Panc1 (cell line): ENCODE results near the gene PRPF40B. TPM values are rescaled to one million over a fixed set of nuclear protein-coding genes. Genes with fewer than 3 reads are reported as not detected.

ENCODE experiments used
- ATAC-seq: fragments of 200-7000 bp; cut with Tn5 transposase; 2 replicates; pipeline ENCODE4 v1.9.1; 2020; ENCODE audit warnings: mild to moderate bottlenecking, moderate library complexity
- BruUV-seq: library from RNA; stranded (reverse); fragments of 400-500 nt; replicated peaks from 2 replicates; lab custom pipeline; 2021; lab: Mats Ljungman, UMichigan
- CTCF ChIA-PET: fragments of 300-600 bp; sonication (Branson Sonifier 250); formaldehyde crosslinking; loops from one replicate; lab custom pipeline; 2022; ENCODE audit warnings: antibody characterized with exemption; lab: Charles Lee
- POLR2A ChIA-PET: fragments of 300-600 bp; sonication (Branson Sonifier 250); formaldehyde crosslinking; loops from one replicate; lab custom pipeline; 2022; ENCODE audit warnings: antibody characterized with exemption; lab: Charles Lee
- DNase-seq: peaks from one replicate; pipeline ENCODE4 v3.0.0-alpha.2; 2010; ENCODE audit warnings: low read depth, low spot score
- H3K27ac ChIP-seq: 2 replicates; pipeline ENCODE4 v1.5.1; 2011; ENCODE audit warnings: mild to moderate bottlenecking, low read length, inconsistent platforms
- H3K27me3 ChIP-seq: fragments of 200-500 bp; sonication (Bioruptor generic); 2 replicates; pipeline ENCODE4 v1.6.0; 2014; ENCODE audit warnings: low read length, inconsistent platforms; ENCODE audit not compliant: control insufficient read depth, insufficient read depth
- H3K36me3 ChIP-seq: fragments of 200-500 bp; sonication (Bioruptor generic); 2 replicates; pipeline ENCODE4 v1.5.1; 2014; ENCODE audit warnings: inconsistent platforms, mild to moderate bottlenecking, low read length, moderate library complexity; ENCODE audit not compliant: control insufficient read depth, insufficient read depth
- H3K4me1 ChIP-seq: 2 replicates; pipeline ENCODE4 v1.5.1; 2011; ENCODE audit warnings: inconsistent platforms, mild to moderate bottlenecking, low read length, moderate library complexity; ENCODE audit not compliant: control insufficient read depth, insufficient read depth
- H3K4me3 ChIP-seq, 2 experiments: 2 replicates each; pipeline ENCODE4 v1.5.1; 2011 to 2012; ENCODE audit warnings: low read depth in 2 of 2, low read length in 2 of 2, mild to moderate bottlenecking in 2 of 2, inconsistent platforms in 1 of 2, moderate library complexity in 1 of 2
- H3K9me3 ChIP-seq: fragments of 200-500 bp; sonication (Bioruptor generic); 2 replicates; pipeline ENCODE4 v1.5.1; 2014; ENCODE audit warnings: low read depth, mild to moderate bottlenecking, inconsistent platforms, low read length, moderate library complexity; ENCODE audit not compliant: control insufficient read depth, insufficient read depth
- POLR2AphosphoS5 ChIP-seq: IDR thresholded peaks from 2 replicates; pipeline ENCODE4 v1.6.1; 2012; ENCODE audit warnings: mild to moderate bottlenecking, low read depth, low read length, moderate library complexity
- SIN3A ChIP-seq: IDR thresholded peaks from 2 replicates; pipeline ENCODE4 v1.6.1; 2012; ENCODE audit warnings: low read depth, mild to moderate bottlenecking, low read length, moderate library complexity, borderline replicate concordance; ENCODE audit not compliant: insufficient read depth
- TCF7L2 ChIP-seq: IDR thresholded peaks from 2 replicates; pipeline ENCODE4 v1.6.1; 2011; ENCODE audit warnings: mild to moderate bottlenecking, low read depth, low read length, inconsistent platforms
- in situ Hi-C: cut with HindIII; loops from 2 replicates; pipeline ENCODE4 v1.10.0; 2016; ENCODE audit warnings: low sequenced_read_pairs, low pct_unique_long_range_greater_than_20kb
- intact Hi-C: fragments of 100-400 bp; cut with micrococcal nuclease; formaldehyde crosslinking; loops from one replicate; pipeline ENCODE4 v1.10.0; 2022; ENCODE audit not compliant: unreplicated experiment
- total RNA-seq: library from RNA; stranded (reverse); gene quantifications from one replicate; pipeline ENCODE4 v1.2.1, GENCODE V29; 2021; ENCODE audit not compliant: unreplicated experiment
- TF ChIP-seq, protein P1 (sequence below), 2 experiments: IDR thresholded peaks; 2 replicates each; pipeline ENCODE4 v1.6.1; 2011 to 2012; ENCODE audit warnings: low read depth in 2 of 2, control low read depth in 1 of 2, low read length in 1 of 2, mild to moderate bottlenecking in 1 of 2, moderate library complexity in 1 of 2; ENCODE audit not compliant: insufficient read depth in 1 of 2
- TF ChIP-seq, protein P2 (sequence below): fragments of 450-650 bp; IDR thresholded peaks from 2 replicates; pipeline ENCODE4 v1.5.1; 2017; ENCODE audit warnings: mild to moderate bottlenecking

Gene PRPF40B
- total RNA-seq, 1 experiment from 2014 or later, result 26.3 TPM

DNA sequence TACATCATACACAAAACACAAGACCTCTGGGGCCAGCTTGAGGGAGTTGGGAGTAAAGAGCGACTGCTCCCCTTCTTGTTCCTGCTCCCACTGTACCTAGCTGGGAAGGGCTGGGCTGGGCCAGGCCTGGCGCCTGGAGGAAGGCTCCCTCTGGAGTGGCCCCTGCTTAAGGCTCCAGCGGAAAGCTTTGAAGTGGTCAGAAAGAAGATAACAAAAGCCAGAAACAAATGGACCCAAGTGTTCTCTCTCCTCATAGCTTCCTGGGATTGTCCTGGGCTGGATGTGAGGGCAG lies 25.3 kb downstream of the PRPF40B start:
- DNase-seq (no peak), ATAC-seq (no peak)
- peaks cover 3% of the 10 kb centered on the region; the same call in 1 of the 2 replicates for H3K4me1 ChIP-seq
- CTCF ChIA-PET, result interaction anchor here (1.0 to 1.4 kb wide), 2 partner anchors 93 to 192 kb away, joined by 3 read pairs; partner anchors contain the start of gene TMBIM6
- H3K9me3 ChIP-seq, result no peaks in the 10 kb centered on the region
- no peaks in the 10 kb centered on the region for H3K27me3 ChIP-seq
- intact Hi-C loops, result loop anchor here (10.0 kb wide), 1 partner anchor 96 kb away; the partner anchor contains the start of gene TMBIM6
- H3K4me3 ChIP-seq, result no peak overlapping the region
- TF ChIP-seq, protein P1, sequence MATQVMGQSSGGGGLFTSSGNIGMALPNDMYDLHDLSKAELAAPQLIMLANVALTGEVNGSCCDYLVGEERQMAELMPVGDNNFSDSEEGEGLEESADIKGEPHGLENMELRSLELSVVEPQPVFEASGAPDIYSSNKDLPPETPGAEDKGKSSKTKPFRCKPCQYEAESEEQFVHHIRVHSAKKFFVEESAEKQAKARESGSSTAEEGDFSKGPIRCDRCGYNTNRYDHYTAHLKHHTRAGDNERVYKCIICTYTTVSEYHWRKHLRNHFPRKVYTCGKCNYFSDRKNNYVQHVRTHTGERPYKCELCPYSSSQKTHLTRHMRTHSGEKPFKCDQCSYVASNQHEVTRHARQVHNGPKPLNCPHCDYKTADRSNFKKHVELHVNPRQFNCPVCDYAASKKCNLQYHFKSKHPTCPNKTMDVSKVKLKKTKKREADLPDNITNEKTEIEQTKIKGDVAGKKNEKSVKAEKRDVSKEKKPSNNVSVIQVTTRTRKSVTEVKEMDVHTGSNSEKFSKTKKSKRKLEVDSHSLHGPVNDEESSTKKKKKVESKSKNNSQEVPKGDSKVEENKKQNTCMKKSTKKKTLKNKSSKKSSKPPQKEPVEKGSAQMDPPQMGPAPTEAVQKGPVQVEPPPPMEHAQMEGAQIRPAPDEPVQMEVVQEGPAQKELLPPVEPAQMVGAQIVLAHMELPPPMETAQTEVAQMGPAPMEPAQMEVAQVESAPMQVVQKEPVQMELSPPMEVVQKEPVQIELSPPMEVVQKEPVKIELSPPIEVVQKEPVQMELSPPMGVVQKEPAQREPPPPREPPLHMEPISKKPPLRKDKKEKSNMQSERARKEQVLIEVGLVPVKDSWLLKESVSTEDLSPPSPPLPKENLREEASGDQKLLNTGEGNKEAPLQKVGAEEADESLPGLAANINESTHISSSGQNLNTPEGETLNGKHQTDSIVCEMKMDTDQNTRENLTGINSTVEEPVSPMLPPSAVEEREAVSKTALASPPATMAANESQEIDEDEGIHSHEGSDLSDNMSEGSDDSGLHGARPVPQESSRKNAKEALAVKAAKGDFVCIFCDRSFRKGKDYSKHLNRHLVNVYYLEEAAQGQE (IDR thresholded peaks at IDR 0.05; ENCODE audit: insufficient read depth in 1 of 2, low read depth in 2 of 2, low read length in 1 of 2), result no peak
- TF ChIP-seq POLR2AphosphoS5 (no peak), SIN3A (no peak), TCF7L2 (no peak)
- TF ChIP-seq, protein P2, sequence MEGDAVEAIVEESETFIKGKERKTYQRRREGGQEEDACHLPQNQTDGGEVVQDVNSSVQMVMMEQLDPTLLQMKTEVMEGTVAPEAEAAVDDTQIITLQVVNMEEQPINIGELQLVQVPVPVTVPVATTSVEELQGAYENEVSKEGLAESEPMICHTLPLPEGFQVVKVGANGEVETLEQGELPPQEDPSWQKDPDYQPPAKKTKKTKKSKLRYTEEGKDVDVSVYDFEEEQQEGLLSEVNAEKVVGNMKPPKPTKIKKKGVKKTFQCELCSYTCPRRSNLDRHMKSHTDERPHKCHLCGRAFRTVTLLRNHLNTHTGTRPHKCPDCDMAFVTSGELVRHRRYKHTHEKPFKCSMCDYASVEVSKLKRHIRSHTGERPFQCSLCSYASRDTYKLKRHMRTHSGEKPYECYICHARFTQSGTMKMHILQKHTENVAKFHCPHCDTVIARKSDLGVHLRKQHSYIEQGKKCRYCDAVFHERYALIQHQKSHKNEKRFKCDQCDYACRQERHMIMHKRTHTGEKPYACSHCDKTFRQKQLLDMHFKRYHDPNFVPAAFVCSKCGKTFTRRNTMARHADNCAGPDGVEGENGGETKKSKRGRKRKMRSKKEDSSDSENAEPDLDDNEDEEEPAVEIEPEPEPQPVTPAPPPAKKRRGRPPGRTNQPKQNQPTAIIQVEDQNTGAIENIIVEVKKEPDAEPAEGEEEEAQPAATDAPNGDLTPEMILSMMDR, result no peak
- H3K27ac ChIP-seq, result no peak overlapping the region
- peaks cover 4% of the 10 kb centered on the region; the same call in 1 of the 2 replicates for H3K36me3 ChIP-seq
- in situ Hi-C loops, result no loop called here
- no TSS peak for BruUV-seq
- POLR2A ChIA-PET, result no interaction called here

DNA sequence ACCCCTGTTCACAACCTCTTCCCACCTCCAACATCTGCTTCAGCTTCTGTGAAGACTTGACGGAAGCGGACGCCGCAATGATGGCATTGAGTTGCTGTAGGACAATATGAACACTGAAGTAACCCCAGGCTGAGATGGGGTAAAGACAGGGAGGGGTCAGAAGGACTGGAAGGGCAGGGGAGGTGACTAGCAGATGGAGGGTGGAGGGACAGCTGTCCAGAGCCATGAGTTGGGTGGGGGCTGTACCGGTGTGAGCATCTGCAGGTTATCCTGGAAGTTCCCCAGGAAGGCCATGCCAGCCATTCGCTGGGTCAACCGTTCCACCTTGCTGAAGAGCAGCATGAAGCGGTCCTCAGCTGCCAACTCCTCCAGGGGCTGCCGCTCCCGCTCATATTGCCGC lies 26.1 kb downstream of the PRPF40B start:
- DNase-seq, result no peak
- BruUV-seq, result no TSS peak
- ChIA-PET POLR2A (no interaction called here), CTCF (interaction anchor here (0.5 kb wide), 1 partner anchor 37 kb away, joined by 3 read pairs; no protein-coding TSS in a partner anchor)
- no peak for ATAC-seq
- Histone ChIP-seq H3K4me3 (no peak overlapping the region), H3K9me3 (no peaks in the 10 kb centered on the region), H3K4me1 (peaks cover 3% of the 10 kb centered on the region; the same call in 1 of the 2 replicates), H3K27ac (no peak overlapping the region), H3K27me3 (no peaks in the 10 kb centered on the region), H3K36me3 (peaks cover 4% of the 10 kb centered on the region; the same call in 1 of the 2 replicates)
- in situ Hi-C loops, result no loop called here
- TF ChIP-seq TCF7L2, result no peak
- no peak for TF ChIP-seq SIN3A
- TF ChIP-seq, protein P2, result no peak
- TF ChIP-seq, protein P1 (IDR thresholded peaks at IDR 0.05; ENCODE audit: insufficient read depth in 1 of 2, low read depth in 2 of 2, low read length in 1 of 2), result no peak
- TF ChIP-seq POLR2AphosphoS5, result no peak
- intact Hi-C loops, result loop anchor here (10.0 kb wide), 1 partner anchor 95 kb away; the partner anchor contains the start of gene TMBIM6
